Esophagus muscularis mucosa (tissue), 4 donors: Measurements from ENCODE around the gene PSMA2.

Experiments
- EP300 ChIP-seq: sonication (generic); formaldehyde crosslinking; IDR thresholded peaks from one replicate; pipeline ENCODE4 v1.6.1; 2017; ENCODE audit warnings: antibody characterized with exemption
- POLR2A ChIP-seq: fragments of 450-650 bp; IDR thresholded peaks from one replicate; pipeline ENCODE4 v1.6.1; 2017; ENCODE audit warnings: antibody characterized with exemption, moderate library complexity, mild to moderate bottlenecking, low read depth
- TF ChIP-seq, protein P1 (sequence below), 3 experiments: fragments of 200-600 bp in 2 of 3; fragments of 450-650 bp in 1 of 3; sonication (generic) in 2 of 3; IDR thresholded peaks; one replicate each; pipeline ENCODE4 v1.5.1; 2017 to 2019; ENCODE audit warnings: antibody characterized with exemption in 3 of 3, mild to moderate bottlenecking in 2 of 3, moderate library complexity in 1 of 3

- TF ChIP-seq EP300 (no peak), POLR2A (no peak)
- TF ChIP-seq, protein P1, sequence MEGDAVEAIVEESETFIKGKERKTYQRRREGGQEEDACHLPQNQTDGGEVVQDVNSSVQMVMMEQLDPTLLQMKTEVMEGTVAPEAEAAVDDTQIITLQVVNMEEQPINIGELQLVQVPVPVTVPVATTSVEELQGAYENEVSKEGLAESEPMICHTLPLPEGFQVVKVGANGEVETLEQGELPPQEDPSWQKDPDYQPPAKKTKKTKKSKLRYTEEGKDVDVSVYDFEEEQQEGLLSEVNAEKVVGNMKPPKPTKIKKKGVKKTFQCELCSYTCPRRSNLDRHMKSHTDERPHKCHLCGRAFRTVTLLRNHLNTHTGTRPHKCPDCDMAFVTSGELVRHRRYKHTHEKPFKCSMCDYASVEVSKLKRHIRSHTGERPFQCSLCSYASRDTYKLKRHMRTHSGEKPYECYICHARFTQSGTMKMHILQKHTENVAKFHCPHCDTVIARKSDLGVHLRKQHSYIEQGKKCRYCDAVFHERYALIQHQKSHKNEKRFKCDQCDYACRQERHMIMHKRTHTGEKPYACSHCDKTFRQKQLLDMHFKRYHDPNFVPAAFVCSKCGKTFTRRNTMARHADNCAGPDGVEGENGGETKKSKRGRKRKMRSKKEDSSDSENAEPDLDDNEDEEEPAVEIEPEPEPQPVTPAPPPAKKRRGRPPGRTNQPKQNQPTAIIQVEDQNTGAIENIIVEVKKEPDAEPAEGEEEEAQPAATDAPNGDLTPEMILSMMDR (IDR thresholded peaks at IDR 0.05) = no peak
Measured at GRCh38 chr7:42930889-42931288, 1.1 kb downstream of the PSMA2 start.
